ENCODE measurements around the gene SNRPN. TPM values are rescaled to one million over a fixed set of nuclear protein-coding genes. Genes with fewer than 3 reads are reported as not detected.

SNRPN gene
- total RNA-seq, 2 experiments from 2014 or later: 69.5 to 74.5 TPM

- no peak overlapping the region for H3K27ac Mint-ChIP-seq
Observed at GRCh38 chr15:24961967-24962366, 7.2 kb downstream of the SNRPN start.

DNA sequence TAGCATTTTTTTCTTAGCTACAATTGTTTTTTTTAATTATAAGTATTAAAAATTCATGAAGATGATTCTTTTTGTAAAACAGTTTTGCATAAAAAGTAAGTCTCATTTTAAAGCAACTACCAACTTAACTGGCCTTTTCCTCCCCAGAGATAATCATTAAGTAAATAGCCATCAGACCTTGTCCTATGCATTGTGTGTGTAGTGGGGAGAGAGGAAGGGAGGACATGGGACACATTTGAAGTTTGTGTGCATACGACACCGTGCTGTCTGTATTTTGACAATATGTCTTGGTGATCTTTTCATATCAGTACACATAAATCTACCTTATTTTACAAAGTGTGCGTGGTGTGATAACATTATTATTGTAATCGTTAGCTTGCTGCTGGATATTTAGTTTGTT lies 8.1 kb downstream of the SNRPN start:
- H3K9me3 Mint-ChIP-seq: peaks cover 9% of the 10 kb centered on the region
- TF ChIP-seq, protein P1, sequence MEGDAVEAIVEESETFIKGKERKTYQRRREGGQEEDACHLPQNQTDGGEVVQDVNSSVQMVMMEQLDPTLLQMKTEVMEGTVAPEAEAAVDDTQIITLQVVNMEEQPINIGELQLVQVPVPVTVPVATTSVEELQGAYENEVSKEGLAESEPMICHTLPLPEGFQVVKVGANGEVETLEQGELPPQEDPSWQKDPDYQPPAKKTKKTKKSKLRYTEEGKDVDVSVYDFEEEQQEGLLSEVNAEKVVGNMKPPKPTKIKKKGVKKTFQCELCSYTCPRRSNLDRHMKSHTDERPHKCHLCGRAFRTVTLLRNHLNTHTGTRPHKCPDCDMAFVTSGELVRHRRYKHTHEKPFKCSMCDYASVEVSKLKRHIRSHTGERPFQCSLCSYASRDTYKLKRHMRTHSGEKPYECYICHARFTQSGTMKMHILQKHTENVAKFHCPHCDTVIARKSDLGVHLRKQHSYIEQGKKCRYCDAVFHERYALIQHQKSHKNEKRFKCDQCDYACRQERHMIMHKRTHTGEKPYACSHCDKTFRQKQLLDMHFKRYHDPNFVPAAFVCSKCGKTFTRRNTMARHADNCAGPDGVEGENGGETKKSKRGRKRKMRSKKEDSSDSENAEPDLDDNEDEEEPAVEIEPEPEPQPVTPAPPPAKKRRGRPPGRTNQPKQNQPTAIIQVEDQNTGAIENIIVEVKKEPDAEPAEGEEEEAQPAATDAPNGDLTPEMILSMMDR (IDR thresholded peaks at IDR 0.05): no peak
- DNase-seq: no peak
- H3K4me1 ChIP-seq (ENCODE audit: insufficient read depth, low read length): peaks cover 3% of the 10 kb centered on the region
- no peak overlapping the region for H3K27ac ChIP-seq (ENCODE audit: low read depth in 1 of 2, low read length in 2 of 2)
- ChIA-PET CTCF (no interaction called here), POLR2A (no interaction called here)
- no peak for ATAC-seq (ENCODE audit: poor library complexity)
- peaks cover 7% of the 10 kb centered on the region for H3K4me1 Mint-ChIP-seq (ENCODE audit: low read depth)
- peaks cover 30 to 51% of the 10 kb centered on the region in 2 experiments for H3K9me3 ChIP-seq (ENCODE audit: control insufficient read depth in 1 of 2, insufficient read depth in 1 of 2, low read length in 2 of 2)
- peaks cover 53% of the 10 kb centered on the region for H3K36me3 ChIP-seq (ENCODE audit: insufficient read depth, low read length)
- no peaks in the 10 kb centered on the region for H3K27me3 ChIP-seq (ENCODE audit: control insufficient read depth in 1 of 2, insufficient read depth in 2 of 2, low read length in 2 of 2)
- no peak overlapping the region for H3K27ac Mint-ChIP-seq
- H3K36me3 Mint-ChIP-seq (ENCODE audit: low read depth): peaks cover 97% of the 10 kb centered on the region
- H3K27me3 Mint-ChIP-seq: no peaks in the 10 kb centered on the region
- H3K4me3 ChIP-seq (ENCODE audit: low read length): no peak overlapping the region
- intact Hi-C loops (cut with DNase I, micrococcal nuclease): no loop called here
- no peak overlapping the region for H3K4me3 Mint-ChIP-seq

More at GRCh38 chr15:24961967-24962366, 7.2 kb downstream of the SNRPN start:
- TF ChIP-seq, protein P1 (IDR thresholded peaks at IDR 0.05): no peak
- Mint-ChIP-seq H3K4me1 (ENCODE audit: low read depth) (peaks cover 14% of the 10 kb centered on the region), H3K4me3 (no peak overlapping the region), H3K27me3 (no peaks in the 10 kb centered on the region), H3K9me3 (peaks cover 9% of the 10 kb centered on the region), H3K36me3 (ENCODE audit: low read depth) (peaks cover 99% of the 10 kb centered on the region)
- Histone ChIP-seq H3K27ac (ENCODE audit: low read depth in 1 of 2, low read length in 2 of 2) (no peak overlapping the region), H3K4me3 (ENCODE audit: low read length) (no peak overlapping the region), H3K27me3 (ENCODE audit: control insufficient read depth in 1 of 2, insufficient read depth in 2 of 2, low read length in 2 of 2) (no peaks in the 10 kb centered on the region), H3K4me1 (ENCODE audit: insufficient read depth, low read length) (peaks cover 5% of the 10 kb centered on the region), H3K9me3 (ENCODE audit: control insufficient read depth in 1 of 2, insufficient read depth in 1 of 2, low read length in 2 of 2) (peaks cover 24 to 51% of the 10 kb centered on the region in 2 experiments), H3K36me3 (ENCODE audit: insufficient read depth, low read length) (peaks cover 46% of the 10 kb centered on the region)
- no peak for DNase-seq
- CTCF ChIA-PET: no interaction called here
- intact Hi-C loops (cut with DNase I, micrococcal nuclease): no loop called here
- ATAC-seq (ENCODE audit: poor library complexity): no peak
- POLR2A ChIA-PET: no interaction called here

GRCh38 chr15:24966364-24967103 lies 11.7 kb downstream of the SNRPN start:
- Mint-ChIP-seq H3K27ac (no peak overlapping the region), H3K4me3 (no peak overlapping the region), H3K36me3 (ENCODE audit: low read depth) (peaks cover 96% of the 10 kb centered on the region), H3K4me1 (ENCODE audit: low read depth) (no peaks in the 10 kb centered on the region), H3K9me3 (peaks cover 9% of the 10 kb centered on the region), H3K27me3 (no peaks in the 10 kb centered on the region)
- no peak overlapping the region for H3K4me3 ChIP-seq (ENCODE audit: low read length)
- CTCF ChIA-PET: no interaction called here
- H3K36me3 ChIP-seq (ENCODE audit: insufficient read depth, low read length): peaks cover 82% of the 10 kb centered on the region
- ATAC-seq (ENCODE audit: poor library complexity): no peak
- TF ChIP-seq, protein P1 (IDR thresholded peaks at IDR 0.05): no peak
- no peaks in the 10 kb centered on the region for H3K27me3 ChIP-seq (ENCODE audit: control insufficient read depth in 1 of 2, insufficient read depth in 2 of 2, low read length in 2 of 2)
- POLR2A ChIA-PET: no interaction called here
- DNase-seq: no peak
- peaks cover 27 to 43% of the 10 kb centered on the region in 2 experiments for H3K9me3 ChIP-seq (ENCODE audit: control insufficient read depth in 1 of 2, insufficient read depth in 1 of 2, low read length in 2 of 2)
- intact Hi-C loops (cut with DNase I, micrococcal nuclease): no loop called here
- no peak overlapping the region for H3K27ac ChIP-seq (ENCODE audit: low read depth in 1 of 2, low read length in 2 of 2)
- no peaks in the 10 kb centered on the region for H3K4me1 ChIP-seq (ENCODE audit: insufficient read depth, low read length)

All from CD4-positive, alpha-beta T cell (primary cell).